Activated T-cell treated with anti-CD3 and anti-CD28 coated beads, Interleukin-2, amount 50 U/mL, for 1 hour (primary cell): ENCODE data around the gene COBL.

Experiments
- DNase-seq: peaks from one replicate; pipeline ENCODE4 v3.0.0-alpha.2; 2020

Gene COBL

GRCh38 chr7:51033727-51034520, 282.7 kb downstream of the COBL start:
- DNase-seq = no peak

DNA sequence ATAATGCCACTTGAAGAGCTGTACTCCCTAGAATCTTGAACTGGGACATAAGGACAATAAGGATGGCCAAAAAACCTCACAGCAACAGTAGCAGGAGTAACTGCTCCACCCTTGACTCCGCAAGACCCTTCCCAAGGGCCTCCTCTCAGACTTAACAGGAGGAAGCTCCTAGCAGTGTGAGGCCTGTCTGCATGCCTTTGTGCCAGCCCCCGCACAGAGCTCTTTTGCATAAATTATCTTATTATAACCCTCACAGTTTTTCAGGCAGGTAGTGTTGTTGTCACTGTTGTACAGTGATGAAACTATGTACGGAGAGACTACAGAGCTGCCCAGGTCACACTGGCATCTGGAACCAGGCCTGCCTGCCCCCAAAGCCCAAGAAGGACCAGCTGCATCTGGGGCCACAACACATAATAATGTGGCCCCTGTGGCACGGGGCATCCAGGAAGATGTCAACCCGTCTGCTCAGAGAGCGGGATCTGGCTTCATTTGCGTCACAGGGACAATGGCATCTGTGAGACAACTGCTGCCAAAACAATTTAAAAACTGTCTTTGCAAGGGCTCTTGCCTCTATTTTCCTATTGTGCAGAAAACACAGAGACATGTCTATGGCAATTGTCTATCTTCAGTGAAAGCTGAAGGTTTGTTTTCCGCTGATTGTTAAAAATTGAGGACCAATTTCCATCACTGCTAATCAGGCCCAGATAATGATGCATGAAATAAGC, 284.7 kb downstream of the COBL start:
- no peak for DNase-seq

GRCh38 chr7:51031216-51031615, 285.4 kb downstream of the COBL start:
- DNase-seq = no peak

DNA sequence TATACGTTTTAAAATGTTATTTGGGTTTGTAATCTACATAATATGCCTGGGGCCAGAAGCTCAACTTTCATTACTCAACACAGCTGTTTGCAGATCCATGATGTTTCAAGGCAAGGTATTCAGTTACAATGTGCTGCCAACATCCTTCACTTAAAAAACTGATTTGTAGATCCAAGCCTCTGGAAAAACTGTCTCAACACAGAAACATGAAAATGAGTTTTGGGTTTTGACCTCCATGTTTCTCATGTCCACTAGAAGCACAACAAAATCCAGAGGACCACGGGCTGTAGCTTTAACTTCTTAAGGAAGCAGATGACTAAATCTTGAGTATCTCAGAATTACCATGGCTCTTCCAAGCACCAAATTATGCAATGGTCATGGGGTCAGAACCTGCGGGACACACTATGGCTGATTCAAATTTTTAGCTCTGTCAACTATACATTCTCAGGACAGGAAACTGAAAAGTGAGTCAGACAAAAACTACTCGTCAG, 286.9 kb downstream of the COBL start:
- no peak for DNase-seq

- DNase-seq = no peak
Measured at GRCh38 chr7:51029131-51029530, 287.5 kb downstream of the COBL start.

DNA sequence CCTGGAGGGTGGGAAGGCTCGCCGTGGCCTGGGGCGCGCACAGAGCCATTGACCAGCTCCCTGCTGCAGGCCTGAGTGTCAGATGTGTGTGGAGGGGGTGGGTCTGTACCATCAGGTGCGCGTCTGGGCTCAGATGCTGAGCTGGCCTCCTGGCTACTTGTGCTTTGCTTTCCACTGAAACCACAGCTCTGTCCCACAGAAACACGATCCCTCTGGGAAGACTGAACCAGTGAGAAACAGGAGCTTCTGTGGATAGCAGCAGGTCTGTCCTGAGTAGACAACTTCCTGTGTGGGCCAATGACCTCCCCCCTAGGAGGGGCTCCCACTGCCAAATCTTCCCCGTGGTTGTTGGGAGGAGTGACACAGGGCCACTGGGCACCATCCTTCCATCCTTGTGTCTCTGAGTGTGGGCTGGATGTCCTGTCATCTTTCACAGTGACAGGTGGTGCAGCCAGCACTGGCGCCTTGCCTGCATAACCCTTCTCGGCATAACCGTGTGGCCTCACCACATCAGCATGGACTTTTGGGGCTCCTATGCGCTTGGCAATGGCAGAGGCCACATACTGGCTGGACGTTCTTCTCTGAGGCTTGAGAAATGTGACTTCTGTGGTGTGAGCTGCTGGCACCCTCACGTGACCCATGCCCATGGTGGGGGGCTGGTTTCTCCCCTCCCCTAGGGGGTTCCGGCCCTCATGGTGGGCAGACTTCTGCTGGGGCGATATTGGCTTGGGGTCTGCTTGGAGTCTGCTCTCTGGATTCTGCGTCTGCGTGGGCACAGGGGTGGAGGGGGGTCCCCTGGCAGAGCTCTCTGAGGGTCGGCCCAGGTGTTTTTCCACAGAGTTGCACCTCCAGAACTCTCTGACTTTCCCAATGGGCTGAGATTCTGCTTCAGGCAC, 288.4 kb downstream of the COBL start:
- no peak for DNase-seq

DNA sequence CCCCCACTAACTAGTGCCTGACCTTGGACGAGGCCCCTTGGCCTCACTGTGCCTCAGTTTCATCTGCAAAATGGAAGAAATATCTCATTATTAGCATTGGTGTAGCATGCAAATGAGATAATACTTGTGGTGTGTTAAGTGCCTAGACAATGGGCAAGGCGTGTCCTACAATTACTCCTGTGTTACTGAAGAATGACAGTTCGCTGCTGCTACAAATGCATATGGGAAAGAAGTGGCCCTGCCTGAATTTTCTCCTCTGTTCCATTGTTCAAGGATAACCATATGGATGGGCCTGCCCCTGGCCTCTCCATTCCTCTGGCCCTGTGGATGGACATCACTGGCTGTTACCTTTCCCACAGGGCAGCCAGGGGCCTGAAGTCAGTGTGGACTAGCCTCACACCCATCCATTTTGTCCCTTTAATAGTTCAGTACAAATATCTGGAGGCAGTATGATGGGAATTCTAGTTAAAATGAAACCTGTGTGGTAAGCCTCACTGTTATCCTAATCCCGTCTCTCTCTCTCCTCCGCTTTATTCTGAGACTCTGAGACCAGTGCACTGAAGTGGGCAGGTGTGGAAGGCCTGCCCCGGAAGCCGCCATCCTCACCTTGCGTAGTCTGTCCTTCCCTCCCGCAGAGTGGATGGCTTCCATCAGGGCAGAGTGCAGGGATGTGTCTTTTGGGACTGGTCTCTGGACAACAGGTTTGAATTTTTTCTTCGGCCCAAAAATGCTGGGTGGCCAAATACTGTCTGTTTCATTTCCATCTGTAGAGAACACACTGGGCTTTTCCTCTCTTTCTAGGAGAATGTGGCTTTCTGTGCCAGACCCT, 289.3 kb downstream of the COBL start:
- DNase-seq = no peak

GRCh38 chr7:51026341-51026740, 290.3 kb downstream of the COBL start:
- DNase-seq = no peak

GRCh38 chr7:51025668-51026067, 290.9 kb downstream of the COBL start:
- DNase-seq = no peak

DNA sequence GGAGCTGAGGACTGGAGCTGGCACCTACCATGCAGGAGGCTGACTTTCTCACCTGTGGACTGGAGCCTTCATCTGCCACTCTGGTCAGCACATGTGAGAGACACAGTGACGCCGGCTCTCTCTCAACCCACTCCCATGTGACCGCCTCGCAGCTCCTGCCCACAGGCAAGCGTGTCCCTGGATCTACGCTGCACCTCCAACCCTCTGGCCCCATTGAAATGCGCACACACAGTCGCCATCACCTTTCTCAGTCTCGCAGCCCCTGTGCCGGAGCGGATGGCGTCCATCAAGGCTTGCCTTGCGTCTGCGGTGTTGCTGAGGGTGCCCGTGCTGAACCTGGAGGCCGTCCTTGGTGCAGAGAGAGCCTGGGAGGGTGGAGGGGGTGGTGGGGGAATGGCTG, 291.7 kb downstream of the COBL start:
- no peak for DNase-seq

DNA sequence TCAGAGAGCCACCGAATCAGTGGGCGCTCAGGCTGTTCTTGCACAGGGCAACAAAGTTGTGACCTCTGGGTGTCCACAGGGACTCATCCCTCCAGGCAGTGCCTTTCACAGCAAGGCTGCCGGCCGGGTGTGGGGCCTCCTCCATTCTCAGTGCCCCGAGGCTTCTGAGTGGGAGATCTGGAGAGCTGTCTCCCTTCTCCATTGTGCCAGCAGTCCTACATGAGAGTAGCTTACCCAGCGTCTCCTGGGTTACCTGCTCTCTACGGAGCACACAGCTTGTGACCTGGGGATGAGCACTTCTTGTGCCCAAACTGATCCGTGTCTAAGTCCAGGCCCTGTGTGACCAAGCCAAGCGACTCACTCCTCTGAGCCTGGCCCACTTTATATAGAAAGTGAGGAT, 293.1 kb downstream of the COBL start:
- DNase-seq = no peak

DNA sequence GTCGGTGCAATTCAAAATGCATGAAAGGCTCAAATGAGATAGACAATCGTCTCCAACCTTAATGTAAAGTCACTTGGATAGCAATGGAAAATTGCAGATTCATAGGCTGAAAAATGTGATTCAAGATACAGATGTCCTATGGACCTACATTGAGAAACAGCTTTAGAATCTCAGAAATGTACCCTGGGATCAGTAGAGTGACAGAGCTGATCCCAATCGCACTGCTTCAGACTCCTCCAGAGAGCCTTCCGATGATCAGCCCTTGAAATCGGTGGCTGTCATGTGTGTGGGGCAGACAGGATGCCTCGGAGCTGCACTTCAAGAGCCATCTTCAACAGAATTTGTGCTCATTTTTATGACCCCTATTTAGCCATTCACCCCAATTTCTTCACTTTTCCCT, 293.8 kb downstream of the COBL start:
- no peak for DNase-seq

DNA sequence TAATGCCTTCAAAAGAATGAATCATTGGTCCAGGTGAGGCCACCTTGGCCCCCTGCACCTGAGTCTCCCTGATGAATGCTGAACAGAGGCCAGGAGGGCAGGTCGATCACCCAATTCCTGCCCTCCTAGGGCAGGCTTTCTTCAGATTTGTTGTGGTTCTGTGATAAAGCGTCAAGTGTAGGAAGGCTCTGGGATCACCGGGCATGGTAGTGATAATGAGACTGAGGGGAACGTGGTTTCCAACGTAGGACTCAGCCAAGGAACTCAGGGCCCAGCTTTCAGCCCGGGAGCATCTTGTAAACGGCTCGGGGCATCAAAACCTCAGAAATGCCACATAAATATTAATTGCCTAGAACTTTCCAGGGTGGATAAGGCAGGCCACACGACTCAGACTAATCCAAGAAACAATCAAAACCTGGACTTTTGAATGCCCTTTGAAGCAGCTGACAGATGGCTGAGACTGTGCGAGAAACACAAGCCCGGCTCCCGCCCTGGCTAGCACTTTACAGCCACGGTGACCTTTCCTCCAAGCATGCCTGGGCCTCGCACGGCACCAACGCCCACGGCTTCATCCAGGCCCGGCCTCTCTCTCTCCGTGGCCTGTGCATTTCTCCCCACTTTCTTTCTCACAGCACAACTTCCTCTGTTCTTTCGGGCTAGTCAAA, 294.6 kb downstream of the COBL start:
- no peak for DNase-seq

GRCh38 chr7:51020944-51021343, 295.7 kb downstream of the COBL start:
- DNase-seq = no peak

DNA sequence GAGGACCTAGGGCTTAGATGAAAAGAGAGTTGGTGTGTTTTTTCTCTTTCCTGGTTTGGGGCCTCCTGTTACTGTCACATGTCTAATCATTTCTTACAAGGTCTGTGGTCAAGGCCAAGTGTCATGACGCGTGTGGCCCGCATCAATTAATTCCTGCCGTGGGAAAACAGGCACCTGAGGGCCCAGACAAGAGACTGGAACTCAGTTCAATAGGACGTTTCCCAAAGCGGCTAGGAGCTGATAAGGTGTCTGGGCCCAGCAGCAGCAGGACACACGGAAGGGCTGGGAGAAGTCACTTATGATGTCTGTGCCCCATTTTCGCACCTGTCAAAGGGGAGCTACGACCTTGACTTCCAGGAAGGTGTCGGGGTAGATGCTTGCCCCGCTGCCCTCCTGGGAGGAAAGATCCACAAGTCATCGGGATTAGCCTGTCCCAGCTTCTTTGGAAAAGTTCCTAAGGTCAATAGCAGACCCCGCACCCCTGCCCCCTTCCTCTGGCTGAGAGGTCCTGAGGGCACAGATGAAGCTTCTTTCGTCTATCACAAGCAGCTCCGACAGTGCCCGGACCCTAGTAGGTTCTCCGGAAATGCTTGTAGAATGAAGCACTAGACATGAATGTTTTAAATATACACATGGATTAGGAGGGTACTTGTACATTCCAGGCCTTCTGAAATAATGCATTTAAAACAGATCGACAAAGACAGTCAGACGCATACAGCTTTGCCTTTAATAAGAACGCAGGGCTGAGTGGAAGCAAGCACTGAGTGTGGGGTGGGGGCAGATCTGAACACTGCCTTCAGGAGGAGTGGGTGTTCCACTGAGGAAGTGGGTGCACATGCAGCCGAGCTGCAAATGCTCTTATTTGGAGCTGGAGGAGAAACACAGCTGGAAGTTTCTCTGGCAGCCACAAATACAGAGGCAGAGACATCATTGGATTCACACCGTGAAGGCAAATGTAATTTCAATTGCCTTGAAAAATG, 296.4 kb downstream of the COBL start:
- DNase-seq = no peak

- no peak for DNase-seq
Measured at GRCh38 chr7:51019191-51019844, 297.3 kb downstream of the COBL start.

DNA sequence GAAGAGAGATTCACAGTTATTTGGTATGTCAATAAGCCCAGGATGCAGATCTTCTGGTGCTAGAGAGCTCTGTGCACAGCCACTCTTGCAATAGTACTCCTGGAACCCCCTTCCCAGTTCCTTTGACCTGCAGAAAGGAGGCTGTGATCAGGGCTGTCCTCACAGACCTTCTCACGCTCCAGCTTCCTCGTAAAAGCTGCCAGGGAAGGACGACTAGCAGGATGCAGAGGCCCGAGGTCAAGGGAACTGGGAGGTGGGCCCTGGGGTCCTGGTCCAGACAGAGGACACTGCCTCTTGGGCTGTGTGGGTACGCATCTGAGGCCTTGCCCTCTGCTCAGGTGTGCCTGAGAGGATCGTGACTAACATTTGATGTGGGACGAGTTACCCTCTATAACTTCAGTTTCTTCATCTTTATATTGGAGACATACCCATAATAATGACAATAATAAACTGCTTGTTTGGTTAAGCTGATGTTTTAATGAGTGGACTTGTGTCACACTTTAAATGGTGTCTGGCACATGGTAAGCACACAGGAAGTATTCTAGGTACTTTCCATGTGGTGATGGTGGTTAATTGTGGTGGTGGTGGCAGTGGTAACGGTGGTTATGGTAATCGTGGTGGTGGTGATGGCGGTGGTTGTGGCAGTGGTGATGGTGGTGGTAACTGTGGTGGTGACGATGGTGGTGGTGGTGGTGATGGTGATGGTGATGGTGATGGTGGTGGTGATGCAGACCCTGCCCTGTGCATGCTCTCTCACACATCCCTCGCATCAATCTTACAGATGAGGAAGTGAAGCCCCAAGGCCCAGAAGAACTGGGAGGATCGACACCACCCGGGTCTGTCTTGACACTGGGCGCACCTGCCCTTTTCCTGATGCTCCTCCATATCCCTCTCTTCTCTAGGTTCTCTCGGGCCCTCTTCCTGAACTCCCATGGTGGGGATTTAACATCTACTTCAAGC, 298.8 kb downstream of the COBL start:
- no peak for DNase-seq

DNA sequence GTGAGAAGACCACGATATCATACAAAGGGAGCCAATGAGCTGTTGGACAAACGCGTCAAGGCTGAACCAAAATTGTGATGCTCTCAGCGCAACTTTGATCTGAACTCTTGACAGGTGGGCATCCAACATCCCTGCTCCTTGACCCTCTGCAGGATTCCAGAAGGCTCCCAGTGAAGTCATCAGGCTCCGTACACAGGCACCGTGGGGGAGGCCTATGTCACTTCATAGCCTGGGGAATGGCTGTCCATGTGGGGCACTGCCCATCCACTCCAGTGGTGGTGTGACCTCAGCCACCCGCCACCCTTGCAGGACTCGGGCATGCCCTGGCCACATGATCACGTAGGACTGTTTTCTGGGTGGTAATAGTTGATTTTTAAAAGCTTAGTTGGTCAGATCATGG, 300.1 kb downstream of the COBL start:
- DNase-seq = no peak

- no peak for DNase-seq
Measured at GRCh38 chr7:51015581-51015980, 301.0 kb downstream of the COBL start.
